NCI-H2171 (cell line): ENCODE measurements around the gene PLD6.
"Not testable (repeated sequence)": the region's sequence is repeated elsewhere in the genome, so short reads cannot be mapped to it uniquely, and the experiment has no call there.

ENCODE experiments used
- DNase-seq: peaks from one replicate; lab custom pipeline; 2025; lab: John Stamatoyannopoulos, UW

Gene PLD6

GRCh38 chr17:17176341-17176740, 29.8 kb downstream of the PLD6 start:
- DNase-seq = no peak

DNA sequence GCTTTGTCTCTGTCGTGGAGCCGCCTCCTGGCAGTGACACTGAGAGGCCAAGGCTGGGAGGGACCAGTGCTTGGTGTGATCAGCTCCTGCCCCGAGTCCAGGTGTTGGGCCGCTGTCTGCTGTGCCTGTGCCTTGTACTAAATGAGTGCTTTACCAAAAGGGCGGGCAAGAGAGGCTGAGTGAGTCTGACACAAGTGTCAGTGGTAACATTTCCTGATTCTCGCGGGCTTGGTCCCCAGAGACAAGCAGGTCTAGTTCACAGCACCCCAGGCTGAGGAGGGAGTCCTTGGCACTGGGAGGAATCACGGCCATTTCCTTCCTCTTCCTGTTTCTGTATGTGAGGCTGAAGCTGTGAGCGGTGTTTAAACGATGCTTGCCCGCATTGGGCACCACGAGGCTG, 30.2 kb downstream of the PLD6 start:
- DNase-seq = no peak

DNA sequence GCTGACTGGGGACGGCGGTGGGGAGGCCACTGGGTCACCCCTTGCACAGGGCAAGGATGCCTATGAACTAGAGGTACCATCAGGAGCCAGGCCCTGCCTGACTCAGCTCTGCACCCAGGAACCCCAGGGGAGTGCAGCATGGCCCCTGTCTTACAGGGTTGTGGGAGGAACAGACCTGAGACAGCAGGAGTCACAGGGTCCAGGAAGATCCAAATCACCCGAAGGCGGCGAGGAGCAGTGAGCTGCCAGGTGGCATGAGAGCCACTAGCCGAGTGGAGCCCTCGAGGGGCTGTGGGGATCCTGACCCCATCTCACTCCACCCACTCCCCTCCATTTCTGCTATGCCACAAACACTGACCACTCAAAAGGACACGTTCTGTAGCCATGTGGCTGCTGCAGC, 30.8 kb downstream of the PLD6 start:
- DNase-seq = no peak

- DNase-seq = no peak
Measured at GRCh38 chr17:17173921-17174320, 32.2 kb downstream of the PLD6 start.

GRCh38 chr17:17172990-17173389, 33.1 kb downstream of the PLD6 start:
- DNase-seq = no peak

DNA sequence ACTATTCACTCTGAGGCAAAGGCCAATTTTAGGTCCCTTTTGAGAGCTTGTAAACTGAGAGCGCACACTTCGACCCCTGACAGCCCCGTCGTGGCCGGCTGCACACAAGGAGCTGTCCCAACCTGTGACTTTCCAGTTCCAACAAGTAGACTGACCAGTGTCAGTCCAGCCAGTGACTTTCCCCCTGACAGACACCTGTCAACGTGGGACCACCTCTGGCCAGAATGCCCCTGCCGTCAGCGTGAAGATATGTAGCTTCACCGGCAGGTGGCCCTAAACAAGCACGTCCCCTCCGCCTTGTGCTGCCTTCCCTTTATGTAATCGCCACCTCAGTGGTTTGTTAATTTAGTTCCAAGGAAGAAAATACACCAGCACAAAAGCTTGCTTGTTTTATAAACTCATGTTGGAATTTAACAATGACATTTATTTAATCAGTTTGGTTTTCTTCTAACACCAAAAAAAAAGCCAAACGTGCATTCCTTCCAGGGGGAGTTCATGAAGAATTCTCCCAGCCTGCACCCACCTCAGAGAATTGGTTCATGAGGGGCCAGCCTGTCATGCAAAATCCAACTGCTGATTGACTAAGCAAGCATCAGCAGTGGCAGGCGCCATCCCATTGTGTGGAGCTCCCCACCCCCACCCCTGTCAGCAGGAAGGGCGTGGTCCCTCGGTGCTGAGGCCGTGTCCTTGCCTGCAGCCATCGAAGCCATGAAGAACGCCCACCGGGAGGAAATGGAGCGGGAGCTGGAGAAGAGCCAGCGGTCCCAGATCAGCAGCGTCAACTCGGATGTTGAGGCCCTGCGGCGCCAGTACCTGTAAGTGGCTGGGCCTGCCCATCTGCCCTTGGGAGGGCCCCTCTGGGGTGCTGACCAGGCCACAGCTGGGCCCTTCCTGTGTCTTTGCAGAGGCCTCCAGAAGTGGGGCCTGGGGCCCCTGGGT, 33.9 kb downstream of the PLD6 start:
- DNase-seq = no peak

- no peak for DNase-seq
Measured at GRCh38 chr17:17171186-17171585, 34.9 kb downstream of the PLD6 start.

DNA sequence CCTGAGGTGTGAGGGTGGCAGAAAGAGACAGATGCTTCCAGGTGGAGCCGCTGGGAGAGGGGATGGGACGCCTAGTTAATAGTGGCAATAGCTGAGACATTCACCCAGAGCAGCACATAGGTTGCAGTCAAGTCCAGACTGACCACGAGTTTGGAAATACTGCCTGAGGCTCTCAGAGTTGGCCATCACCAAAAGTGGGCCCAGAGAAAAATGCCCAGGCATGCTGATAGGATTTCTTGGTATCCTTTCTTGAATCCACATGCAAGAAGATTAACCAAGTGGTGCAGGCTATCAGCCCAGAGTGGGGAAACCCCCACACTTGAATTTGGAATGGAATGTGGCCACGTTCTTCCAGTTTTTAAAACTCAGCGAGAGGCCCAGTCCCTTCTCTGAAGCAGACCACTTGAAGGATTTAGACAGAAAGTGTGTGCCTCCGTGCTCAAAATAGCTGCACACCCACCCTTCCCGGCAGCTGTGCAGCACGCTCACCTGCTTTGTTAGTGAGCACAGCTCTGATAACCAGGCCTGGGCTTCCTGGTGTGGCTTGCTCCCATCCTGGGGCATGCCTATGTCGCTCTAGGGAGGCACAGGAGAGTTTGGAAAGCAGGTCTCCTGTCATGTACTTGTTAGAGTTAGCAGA, 35.7 kb downstream of the PLD6 start:
- no peak for DNase-seq

- DNase-seq = no peak
Measured at GRCh38 chr17:17169396-17169795, 36.7 kb downstream of the PLD6 start.

DNA sequence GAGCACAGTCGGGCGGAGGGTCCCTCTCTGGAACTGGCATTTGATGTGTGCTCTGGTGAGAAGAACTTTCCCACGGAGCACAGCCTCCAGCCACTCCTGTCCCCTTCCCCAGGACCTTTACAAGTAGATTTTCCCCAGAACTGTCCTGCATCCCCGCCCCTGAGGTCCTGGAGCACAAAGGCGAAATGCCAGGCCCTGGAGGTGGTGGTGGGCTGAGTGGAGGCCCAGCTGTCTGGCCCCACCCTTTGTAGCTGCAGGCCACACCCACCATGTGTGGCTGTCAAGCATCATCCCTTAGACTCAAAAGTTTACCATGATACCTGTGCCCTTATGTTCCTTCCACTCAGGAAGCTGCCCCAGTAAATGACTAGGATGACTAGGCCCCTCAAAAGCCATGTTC, 37.7 kb downstream of the PLD6 start:
- DNase-seq = no peak

GRCh38 chr17:17167986-17168385, 38.1 kb downstream of the PLD6 start:
- DNase-seq = no peak

- DNase-seq = no peak
Measured at GRCh38 chr17:17167356-17167755, 38.8 kb downstream of the PLD6 start.

DNA sequence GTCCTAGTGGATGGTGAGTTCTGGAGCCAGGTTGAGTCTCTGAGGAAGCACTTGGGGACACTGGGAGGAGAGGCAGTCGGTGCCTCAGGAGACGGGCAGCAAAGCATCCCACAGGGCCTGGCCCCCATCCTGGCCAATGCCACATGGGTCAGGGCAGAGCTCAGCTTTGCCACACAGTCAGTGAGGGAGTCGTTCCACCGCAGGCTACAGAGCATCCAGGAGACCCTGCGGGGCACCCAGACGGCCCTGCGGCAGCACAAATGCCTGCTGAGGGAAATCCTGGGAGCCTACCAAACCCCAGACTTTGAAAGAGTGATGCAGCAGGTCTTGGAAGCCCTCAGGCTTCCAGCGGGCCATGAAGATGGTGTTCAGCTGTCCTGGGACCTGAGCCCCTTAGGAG, 39.7 kb downstream of the PLD6 start:
- DNase-seq = no peak

- no peak for DNase-seq
Measured at GRCh38 chr17:17165666-17166308, 40.3 kb downstream of the PLD6 start.

DNA sequence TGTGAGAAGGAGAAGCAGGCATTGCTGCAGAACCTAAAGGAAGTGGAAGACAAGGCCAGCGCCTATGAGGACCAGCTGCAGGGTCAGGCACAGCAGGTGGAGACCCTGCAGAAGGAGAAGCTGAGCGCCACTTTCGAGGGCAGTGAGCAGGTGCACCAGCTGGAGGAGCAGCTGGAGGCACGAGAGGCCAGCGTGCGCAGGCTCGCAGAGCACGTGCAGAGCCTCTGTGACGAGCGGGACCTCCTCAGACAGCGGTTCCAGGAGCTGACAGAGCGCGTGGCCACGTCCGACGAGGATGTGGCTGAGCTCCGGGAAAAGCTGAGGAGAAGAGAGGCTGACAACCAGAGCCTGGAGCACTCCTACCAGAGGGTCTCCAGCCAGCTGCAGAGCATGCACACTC, 41.5 kb downstream of the PLD6 start:
- DNase-seq = no peak

GRCh38 chr17:17164156-17164555, 42.0 kb downstream of the PLD6 start:
- no peak for DNase-seq

DNA sequence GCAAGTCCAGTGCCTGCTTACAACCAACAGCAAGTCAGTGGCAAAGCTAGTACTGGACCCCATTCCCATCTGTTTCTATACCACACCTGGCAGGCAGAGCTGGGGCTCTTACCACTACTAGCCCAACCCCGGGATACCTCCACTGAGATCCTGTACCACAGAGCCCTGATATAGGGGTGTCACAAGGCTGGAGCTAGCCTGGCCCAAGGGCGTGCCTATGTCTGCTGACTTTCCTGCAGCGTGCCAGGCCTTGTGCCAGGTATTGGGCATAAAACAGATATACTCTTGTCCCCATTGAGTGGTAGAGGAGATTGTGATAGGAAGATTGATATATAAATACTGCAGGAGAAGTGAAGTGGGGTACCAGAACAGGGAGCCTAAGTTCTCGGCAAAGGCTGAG, 44.4 kb downstream of the PLD6 start:
- no peak for DNase-seq

DNA sequence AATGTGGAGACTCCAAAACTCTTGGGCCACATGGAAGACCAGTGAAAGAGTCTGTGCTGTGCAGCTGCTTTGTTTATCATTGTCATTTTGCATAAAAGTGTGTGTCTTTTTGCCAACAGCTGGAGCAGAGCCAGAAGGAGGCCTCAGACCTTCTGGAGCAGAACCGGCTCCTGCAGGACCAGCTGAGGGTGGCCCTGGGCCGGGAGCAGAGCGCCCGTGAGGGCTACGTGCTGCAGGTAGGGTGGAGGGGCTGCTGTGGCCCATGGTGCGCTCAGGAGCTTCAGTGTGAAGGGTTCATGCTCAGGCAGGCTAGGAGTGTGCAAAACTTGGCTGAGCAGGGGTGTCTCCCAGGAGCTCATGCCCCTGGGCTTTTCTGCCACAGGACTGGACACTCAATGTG, 45.0 kb downstream of the PLD6 start:
- no peak for DNase-seq

DNA sequence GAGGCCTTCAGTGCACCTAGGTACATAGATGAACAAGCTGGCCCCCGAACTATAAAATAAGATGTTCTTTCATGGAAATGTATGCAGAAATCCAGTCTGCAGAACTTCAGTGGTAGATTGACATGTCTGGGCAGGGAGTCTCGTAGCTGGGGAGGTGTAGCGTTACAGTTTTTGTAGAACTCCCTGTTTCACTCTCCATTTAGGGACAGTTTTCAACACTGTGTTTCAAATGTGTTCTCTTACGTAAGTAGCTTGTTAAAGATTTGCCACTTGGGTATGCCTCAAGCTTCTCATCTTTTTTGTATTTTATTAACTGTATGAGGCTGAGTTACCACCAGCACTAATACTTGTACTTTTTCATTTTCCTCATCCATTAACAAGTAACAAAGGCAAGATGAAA, 46.6 kb downstream of the PLD6 start:
- no peak for DNase-seq

GRCh38 chr17:17158506-17158905, 47.6 kb downstream of the PLD6 start:
- not testable (repeated sequence) for DNase-seq

DNA sequence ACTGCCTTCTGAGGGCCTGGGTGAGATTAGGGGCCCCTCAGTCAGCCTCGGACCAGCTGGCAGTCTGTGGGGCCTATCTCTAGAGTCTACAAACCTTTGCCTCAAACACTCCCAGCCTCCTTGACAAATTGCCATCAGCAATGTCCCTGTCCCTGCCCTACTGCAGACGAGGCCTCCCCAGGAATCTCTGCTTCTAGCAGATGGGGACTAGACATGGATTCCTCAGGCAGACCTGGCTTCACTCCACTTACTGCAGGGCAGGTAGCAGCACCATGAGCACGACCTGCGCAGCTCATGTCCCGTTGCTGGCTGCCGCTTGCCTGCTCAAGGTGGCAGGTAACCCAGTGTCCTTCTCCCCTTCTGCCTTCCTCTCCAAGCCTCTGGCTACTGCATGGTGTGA, 49.1 kb downstream of the PLD6 start:
- no peak for DNase-seq

DNA sequence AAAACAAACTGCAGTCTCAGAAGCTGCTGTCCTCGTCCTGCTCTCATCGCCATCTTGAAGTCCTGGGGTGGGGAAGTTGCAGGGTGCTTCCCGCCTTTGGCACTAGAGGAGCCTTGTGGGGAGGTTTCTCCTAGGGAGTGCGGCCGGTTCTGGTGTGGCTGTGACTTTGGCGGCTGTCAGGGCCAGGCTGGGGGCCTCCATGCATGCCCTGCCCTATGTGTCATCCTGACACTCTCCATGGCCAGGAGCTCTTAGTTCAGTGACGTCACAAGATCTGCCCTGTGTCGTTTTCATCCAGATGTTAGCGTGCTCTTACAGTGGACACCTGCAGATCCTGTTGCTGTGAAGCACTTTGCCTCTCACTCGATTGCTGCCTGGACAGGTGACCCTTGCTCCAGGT, 49.6 kb downstream of the PLD6 start:
- no peak for DNase-seq

DNA sequence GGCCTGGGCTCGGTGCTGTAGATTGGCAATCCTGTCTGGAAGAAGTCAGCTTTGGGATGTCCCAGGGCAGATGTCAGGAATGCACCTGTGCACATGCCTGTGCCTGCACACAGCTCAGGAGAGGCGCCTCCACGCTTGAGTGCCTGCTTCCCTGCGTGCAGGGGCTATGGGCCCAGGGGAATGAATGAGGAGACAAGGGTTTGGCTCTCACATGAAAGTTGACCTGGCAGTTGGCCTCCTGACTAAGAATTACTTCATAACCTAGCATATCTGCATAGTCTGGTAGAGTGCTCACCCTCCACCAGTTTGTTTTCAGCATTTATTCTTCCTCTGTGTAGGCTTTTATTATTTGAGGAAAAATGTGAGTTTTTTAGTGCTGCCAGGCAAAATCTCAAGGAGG, 50.0 kb downstream of the PLD6 start:
- peak; percentile 65 for DNase-seq
